Loucy (cell line): ENCODE data around the gene PLCG2.

Experiments used
- CTCF ChIP-seq: fragments of 200-600 bp; sonication (generic); conservative IDR thresholded peaks from 2 replicates; pipeline ENCODE4 v1.5.1; 2014; ENCODE audit warnings: mild to moderate bottlenecking, antibody characterized with exemption, low read length
- EZH2phosphoT487 ChIP-seq: fragments of 200-600 bp; IDR thresholded peaks from 2 replicates; pipeline ENCODE4 v1.6.1; 2018; ENCODE audit warnings: antibody characterized with exemption, mild to moderate bottlenecking, moderate library complexity, borderline replicate concordance

GRCh38 chr16:81799138-81799504 is 20.0 kb downstream of the PLCG2 start:
- TF ChIP-seq CTCF (no peak), EZH2phosphoT487 (no peak)
